GM18951 (cell line): ENCODE results near the gene PPP1R17.

Experiments used
- POLR2A ChIP-seq: IDR thresholded peaks from 4 replicates; pipeline ENCODE4 v1.6.1; 2011; ENCODE audit warnings: mild to moderate bottlenecking; ENCODE audit not compliant: insufficient read length, insufficient read depth; ENCODE audit errors: extremely low read depth
- in situ Hi-C: fragments of 300-500 bp; cut with MboI; formaldehyde crosslinking; loops from one replicate; pipeline ENCODE4 v1.12.0; 2022; ENCODE audit warnings: low sequenced_read_pairs, mixed read lengths, inconsistent platforms; ENCODE audit not compliant: unreplicated experiment

Gene PPP1R17

GRCh38 chr7:31687024-31687748 lies at the start of gene PPP1R17:
PPP1R17 (plus strand) TSS chr7:31687215; CDS start chr7:31692442, 5,227 bp downstream.
- in situ Hi-C loops = no loop called here
- TF ChIP-seq POLR2A = no peak

- TF ChIP-seq POLR2A = no peak
- in situ Hi-C loops = no loop called here
Measured at GRCh38 chr7:31640381-31640780, 46.6 kb upstream of the PPP1R17 start.

- TF ChIP-seq POLR2A = no peak
- in situ Hi-C loops = no loop called here
Measured at GRCh38 chr7:31642681-31643115, 44.3 kb upstream of the PPP1R17 start.

- in situ Hi-C loops = no loop called here
- no peak for TF ChIP-seq POLR2A
Measured at GRCh38 chr7:31646942-31647341, 40.1 kb upstream of the PPP1R17 start.

GRCh38 chr7:31647511-31647910 lies 39.5 kb upstream of the PPP1R17 start:
- in situ Hi-C loops = no loop called here
- TF ChIP-seq POLR2A = no peak

GRCh38 chr7:31648288-31648687 lies 38.7 kb upstream of the PPP1R17 start:
- in situ Hi-C loops = no loop called here
- TF ChIP-seq POLR2A = no peak

- in situ Hi-C loops = no loop called here
Measured at GRCh38 chr7:31648880-31649279, 38.1 kb upstream of the PPP1R17 start.

GRCh38 chr7:31651234-31652062 lies 35.6 kb upstream of the PPP1R17 start:
- TF ChIP-seq POLR2A = no peak
- in situ Hi-C loops = no loop called here

More at GRCh38 chr7:31648880-31649279, 38.1 kb upstream of the PPP1R17 start:
- TF ChIP-seq POLR2A = no peak

- in situ Hi-C loops = no loop called here
Measured at GRCh38 chr7:31652063-31652326, 35.0 kb upstream of the PPP1R17 start.

GRCh38 chr7:31663072-31663471 lies 23.9 kb upstream of the PPP1R17 start:
- in situ Hi-C loops = no loop called here
- no peak for TF ChIP-seq POLR2A

More at GRCh38 chr7:31652063-31652326, 35.0 kb upstream of the PPP1R17 start:
- no peak for TF ChIP-seq POLR2A

GRCh38 chr7:31664890-31665289 lies 22.1 kb upstream of the PPP1R17 start:
- in situ Hi-C loops = no loop called here
- TF ChIP-seq POLR2A = no peak

GRCh38 chr7:31665546-31665945 lies 21.5 kb upstream of the PPP1R17 start:
- TF ChIP-seq POLR2A = no peak
- in situ Hi-C loops = no loop called here

GRCh38 chr7:31669461-31669860 lies 17.6 kb upstream of the PPP1R17 start:
- in situ Hi-C loops = no loop called here
- TF ChIP-seq POLR2A = no peak
